Measurements from ENCODE around the gene FAM118B.

FAM118B gene

GRCh38 chr11:126186708-126187529 lies 24.7 kb upstream of the FAM118B start:
- DNase-seq (ENCODE audit: low read depth) = no peak
- no peak overlapping the region for H3K4me3 ChIP-seq (ENCODE audit: low read depth, low read length)
- no peak for TF ChIP-seq CTCF (IDR thresholded peaks at IDR 0.05; ENCODE audit: low read depth, low read length, missing control alignments)

- no peak for DNase-seq (ENCODE audit: low read depth)
- no peak for TF ChIP-seq CTCF (IDR thresholded peaks at IDR 0.05; ENCODE audit: low read depth, low read length, missing control alignments)
- no peak overlapping the region; the same call in 1 of the 2 replicates for H3K4me3 ChIP-seq (ENCODE audit: low read depth, low read length)
Observed at GRCh38 chr11:126188332-126189108, 23.1 kb upstream of the FAM118B start.

GRCh38 chr11:126189109-126189929 lies 22.3 kb upstream of the FAM118B start:
- TF ChIP-seq CTCF (IDR thresholded peaks at IDR 0.05; ENCODE audit: low read depth, low read length, missing control alignments) = no peak
- peak; percentile 72 for DNase-seq (ENCODE audit: low read depth)
- H3K4me3 ChIP-seq (ENCODE audit: low read depth, low read length) = no peak overlapping the region; the same call in 1 of the 2 replicates

GRCh38 chr11:126190792-126191191 lies 20.8 kb upstream of the FAM118B start:
- DNase-seq (ENCODE audit: low read depth) = no peak
- no peak overlapping the region for H3K4me3 ChIP-seq (ENCODE audit: low read depth, low read length)
- no peak for TF ChIP-seq CTCF (IDR thresholded peaks at IDR 0.05; ENCODE audit: low read depth, low read length, missing control alignments)

GRCh38 chr11:126191379-126192073 lies 20.1 kb upstream of the FAM118B start:
- H3K4me3 ChIP-seq (ENCODE audit: low read depth, low read length) = no peak overlapping the region
- no peak for DNase-seq (ENCODE audit: low read depth)
- no peak for TF ChIP-seq CTCF (IDR thresholded peaks at IDR 0.05; ENCODE audit: low read depth, low read length, missing control alignments)

- TF ChIP-seq CTCF (IDR thresholded peaks at IDR 0.05; ENCODE audit: low read depth, low read length, missing control alignments) = no peak
- no peak for DNase-seq (ENCODE audit: low read depth)
- no peak overlapping the region for H3K4me3 ChIP-seq (ENCODE audit: low read depth, low read length)
Observed at GRCh38 chr11:126192361-126192760, 19.2 kb upstream of the FAM118B start.
